Activated naive CD4-positive, alpha-beta T cell treated with anti-CD3 and anti-CD28 coated beads for 36 hours (primary cell): ENCODE measurements around the gene CAMKK2. TPM values are rescaled to one million over a fixed set of nuclear protein-coding genes. Genes with fewer than 3 reads are reported as not detected.
"Not testable (repeated sequence)": the region's sequence is repeated elsewhere in the genome, so short reads cannot be mapped to it uniquely, and the experiment has no call there.

ENCODE experiments used
- CTCF ChIA-PET: fragments of 350-600 bp; sonication (Branson Sonifier 250); formaldehyde crosslinking; loops from one replicate; lab custom pipeline; 2021; ENCODE audit warnings: antibody characterized with exemption; lab: Charles Lee
- DNase-seq: peaks from one replicate; pipeline ENCODE4 v3.0.0-alpha.2; 2020
- H3K27ac Mint-ChIP-seq: one replicate; pipeline ENCODE4 v1.8.0; 2021; ENCODE audit warnings: mild to moderate bottlenecking, mixed read lengths
- H3K27me3 Mint-ChIP-seq: one replicate; pipeline ENCODE4 v1.8.0; 2021; ENCODE audit warnings: low read depth, mixed read lengths
- H3K36me3 Mint-ChIP-seq: one replicate; pipeline ENCODE4 v1.8.0; 2021; ENCODE audit warnings: low read depth, mixed read lengths
- H3K4me1 Mint-ChIP-seq: one replicate; pipeline ENCODE4 v1.8.0; 2021; ENCODE audit warnings: low read depth, mixed read lengths
- H3K4me3 Mint-ChIP-seq: one replicate; pipeline ENCODE4 v1.8.0; 2021; ENCODE audit warnings: mild to moderate bottlenecking, moderate library complexity, mixed read lengths
- H3K9me3 Mint-ChIP-seq: one replicate; pipeline ENCODE4 v1.8.0; 2021; ENCODE audit warnings: mixed read lengths
- intact Hi-C: fragments of 100-400 bp; cut with micrococcal nuclease; formaldehyde crosslinking; loops from one replicate; pipeline ENCODE4 v1.15.1; 2023
- total RNA-seq, 2 experiments: library from RNA; stranded (reverse); gene quantifications; one replicate each; pipeline ENCODE4 v1.2.3, GENCODE V29; 2021

Gene CAMKK2
- total RNA-seq, 2 experiments from 2014 or later, result 14.8 to 18.8 TPM

GRCh38 chr12:121212875-121213274 is 83.6 kb downstream of the CAMKK2 start:
- DNase-seq, result no peak
- no peak overlapping the region for H3K4me3 Mint-ChIP-seq
- H3K9me3 Mint-ChIP-seq, result no peaks in the 10 kb centered on the region
- H3K4me1 Mint-ChIP-seq, result peaks cover 32% of the 10 kb centered on the region
- no peaks in the 10 kb centered on the region for H3K27me3 Mint-ChIP-seq
- H3K36me3 Mint-ChIP-seq, result peaks cover 11% of the 10 kb centered on the region
- CTCF ChIA-PET, result interaction anchor here (0.6 to 1.4 kb wide), 3 partner anchors 17 to 176 kb away, joined by 3 to 5 read pairs (median 3); no protein-coding TSS in a partner anchor
- intact Hi-C loops, result loop anchor here (10.0 kb wide), 1 partner anchor 628 kb away; the partner anchor contains the start of gene POP5
- H3K27ac Mint-ChIP-seq, result peak overlapping the region; percentile 61

GRCh38 chr12:121209624-121210572 is 86.6 kb downstream of the CAMKK2 start, which contains the start of gene P2RX4:
P2RX4 (plus strand) TSS chr12:121210129; CDS start chr12:121210165, 36 bp downstream.
- intact Hi-C loops, result loop anchor here (1.0 to 10.0 kb wide), 6 partner anchors 13 to 625 kb away; partner anchors contain the start of gene POP5
- H3K4me1 Mint-ChIP-seq, result peaks cover 23% of the 10 kb centered on the region
- peak; percentile 91 for DNase-seq
- peak within 1 kb of the TSS; percentile 81 for H3K4me3 Mint-ChIP-seq
- CTCF ChIA-PET, result interaction anchor here (1.0 kb wide), 1 partner anchor 69 kb away, joined by 4 read pairs; no protein-coding TSS in a partner anchor
- H3K9me3 Mint-ChIP-seq, result no peaks in the 10 kb centered on the region
- H3K27me3 Mint-ChIP-seq, result no peaks in the 10 kb centered on the region
- peaks cover 7% of the 10 kb centered on the region for H3K36me3 Mint-ChIP-seq
- H3K27ac Mint-ChIP-seq, result peak within 1 kb of the TSS; percentile 89

DNA sequence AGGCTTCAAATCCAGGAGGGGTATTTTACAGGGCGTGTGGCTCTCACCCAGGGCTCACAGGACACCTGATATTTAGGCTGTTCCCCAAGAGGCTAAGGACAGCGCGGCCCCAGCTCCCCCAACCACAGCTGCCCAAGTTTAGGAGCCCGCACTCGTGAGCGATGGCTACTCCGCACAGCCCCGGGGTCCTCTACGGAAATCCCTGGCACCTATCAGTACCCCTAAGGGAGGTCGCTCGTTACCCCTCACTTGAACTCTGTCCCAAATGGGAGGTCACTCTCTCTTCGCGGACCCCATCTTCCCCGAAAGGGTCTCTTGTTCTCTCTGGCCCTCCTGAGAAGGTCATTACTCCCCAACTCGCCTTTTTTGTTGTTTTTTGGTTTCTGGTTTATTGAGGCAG is 87.3 kb downstream of the CAMKK2 start:
- no peak for DNase-seq
- no peaks in the 10 kb centered on the region for H3K9me3 Mint-ChIP-seq
- intact Hi-C loops, result loop anchor here (1.0 kb wide), 1 partner anchor 149 kb away; no protein-coding TSS in a partner anchor
- peaks cover 16% of the 10 kb centered on the region for H3K4me1 Mint-ChIP-seq
- H3K27ac Mint-ChIP-seq, result peak overlapping the region; percentile 50
- no peaks in the 10 kb centered on the region for H3K27me3 Mint-ChIP-seq
- H3K36me3 Mint-ChIP-seq, result peaks cover 6% of the 10 kb centered on the region
- CTCF ChIA-PET, result no interaction called here
- peak overlapping the region; percentile 81 for H3K4me3 Mint-ChIP-seq

DNA sequence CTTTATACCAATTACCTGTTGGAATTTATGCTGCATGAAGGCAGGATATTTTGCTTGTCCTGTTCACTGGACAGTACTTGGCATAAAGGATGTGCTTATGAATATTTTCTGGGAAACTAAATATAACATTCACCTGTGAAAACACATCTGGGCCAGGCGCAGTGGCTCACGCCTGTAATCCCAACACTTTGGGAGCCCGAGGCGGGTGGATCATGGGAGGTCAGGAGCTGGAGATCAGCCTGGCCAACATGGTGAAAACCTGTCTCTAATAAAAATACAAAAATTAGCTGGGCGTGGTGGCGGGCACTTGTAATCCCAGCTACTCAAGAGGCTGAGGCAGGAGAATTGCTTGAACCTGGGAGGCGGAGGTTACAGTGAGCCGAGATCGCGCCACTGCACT is 87.9 kb downstream of the CAMKK2 start:
- intact Hi-C loops, H3K9me3 Mint-ChIP-seq, H3K27me3 Mint-ChIP-seq, H3K36me3 Mint-ChIP-seq, H3K27ac Mint-ChIP-seq, DNase-seq: not testable (repeated sequence)
- peak overlapping the region; percentile 81 for H3K4me3 Mint-ChIP-seq
- CTCF ChIA-PET, result interaction anchor here (0.7 kb wide), 1 partner anchor 177 kb away, joined by 4 read pairs; no protein-coding TSS in a partner anchor
- H3K4me1 Mint-ChIP-seq, result peaks cover 14% of the 10 kb centered on the region

DNA sequence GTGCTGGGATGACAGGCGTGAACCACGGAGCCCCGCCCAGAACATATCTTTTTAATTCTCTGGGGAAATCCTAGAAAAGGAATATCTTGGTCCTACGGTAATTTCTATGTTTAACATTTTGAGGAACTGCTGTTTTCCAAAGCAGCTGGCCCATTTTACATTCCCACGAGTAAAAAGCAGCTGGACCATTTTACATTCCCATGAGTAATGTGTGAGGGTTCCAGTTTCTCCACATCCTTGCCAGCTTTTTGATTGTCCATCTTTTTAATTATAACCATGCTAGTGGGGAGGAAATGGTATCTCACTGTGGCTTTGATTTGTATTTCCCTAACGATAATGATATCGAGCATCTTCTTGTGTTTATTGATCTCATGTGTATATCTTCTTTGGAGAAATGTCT is 91.0 kb downstream of the CAMKK2 start:
- intact Hi-C loops, result no loop called here
- peaks cover 4% of the 10 kb centered on the region for H3K4me1 Mint-ChIP-seq
- H3K4me3 Mint-ChIP-seq, result no peak overlapping the region
- no peaks in the 10 kb centered on the region for H3K27me3 Mint-ChIP-seq
- H3K9me3 Mint-ChIP-seq, result no peaks in the 10 kb centered on the region
- CTCF ChIA-PET, result interaction anchor here (0.6 to 1.3 kb wide), 3 partner anchors 25 to 581 kb away, joined by 3 to 5 read pairs (median 5); no protein-coding TSS in a partner anchor
- no peaks in the 10 kb centered on the region for H3K36me3 Mint-ChIP-seq
- no peak for DNase-seq
- no peak overlapping the region for H3K27ac Mint-ChIP-seq

GRCh38 chr12:121203482-121203881 is 93.0 kb downstream of the CAMKK2 start:
- Mint-ChIP-seq H3K27ac (no peak overlapping the region), H3K27me3 (no peaks in the 10 kb centered on the region), H3K4me1 (no peaks in the 10 kb centered on the region), H3K9me3 (no peaks in the 10 kb centered on the region), H3K4me3 (no peak overlapping the region), H3K36me3 (no peaks in the 10 kb centered on the region)
- CTCF ChIA-PET, result no interaction called here
- no peak for DNase-seq
- intact Hi-C loops, result no loop called here

DNA sequence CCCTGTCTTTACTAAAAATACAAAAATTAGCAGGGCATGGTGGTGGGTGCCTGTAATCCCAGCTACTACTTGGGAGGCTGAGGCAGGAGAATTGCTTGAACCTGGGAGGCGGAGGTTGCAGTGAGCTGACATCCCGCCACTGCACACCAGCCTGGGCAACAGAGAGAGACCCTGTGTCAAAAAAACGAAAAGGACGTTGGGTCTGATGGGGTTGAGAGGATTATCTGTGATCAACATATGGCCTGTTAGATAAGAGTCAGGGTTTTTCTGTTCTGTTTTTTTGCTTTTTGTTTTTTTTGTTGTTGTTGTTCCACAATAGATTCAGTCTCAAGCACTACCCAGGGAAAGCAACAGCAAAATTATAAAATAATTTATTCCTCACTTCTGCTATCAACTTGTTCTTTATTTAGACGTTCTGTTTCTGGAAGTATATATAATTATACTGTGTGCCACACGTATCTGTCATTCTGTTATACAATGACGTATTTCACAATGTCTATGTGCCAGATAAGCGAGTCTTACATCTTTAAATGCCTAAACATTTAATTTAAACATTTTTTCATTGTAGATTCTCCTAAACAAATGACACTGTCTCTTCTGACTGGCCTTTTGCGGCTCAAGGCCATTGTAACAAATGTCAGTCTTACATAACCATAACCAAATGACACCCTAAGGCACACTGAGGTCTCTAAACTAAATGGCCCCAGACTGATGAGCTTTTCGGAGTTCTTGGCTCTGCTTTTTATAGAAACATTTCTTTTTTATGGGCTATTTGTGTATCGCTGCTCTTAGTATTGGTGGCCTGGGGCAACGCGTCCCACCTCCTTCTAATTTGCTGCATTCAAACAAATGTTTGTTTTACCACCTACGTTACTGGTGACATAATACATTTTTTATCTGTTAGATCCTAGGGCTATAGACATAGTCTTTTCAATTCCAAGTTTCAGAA is 93.8 kb downstream of the CAMKK2 start:
- CTCF ChIA-PET, result no interaction called here
- no peak overlapping the region for H3K27ac Mint-ChIP-seq
- no peaks in the 10 kb centered on the region for H3K27me3 Mint-ChIP-seq
- no peaks in the 10 kb centered on the region for H3K9me3 Mint-ChIP-seq
- intact Hi-C loops, result no loop called here
- H3K36me3 Mint-ChIP-seq, result no peaks in the 10 kb centered on the region
- DNase-seq, result no peak
- no peak overlapping the region for H3K4me3 Mint-ChIP-seq
- peaks cover 6% of the 10 kb centered on the region for H3K4me1 Mint-ChIP-seq

GRCh38 chr12:121201140-121201539 is 95.4 kb downstream of the CAMKK2 start:
- H3K27ac Mint-ChIP-seq, intact Hi-C loops, H3K4me3 Mint-ChIP-seq, H3K27me3 Mint-ChIP-seq, H3K9me3 Mint-ChIP-seq, CTCF ChIA-PET, DNase-seq, H3K36me3 Mint-ChIP-seq: not testable (repeated sequence)
- peaks cover 13% of the 10 kb centered on the region for H3K4me1 Mint-ChIP-seq

- Mint-ChIP-seq H3K4me1 (peaks cover 13% of the 10 kb centered on the region), H3K27ac (no peak overlapping the region), H3K4me3 (no peak overlapping the region), H3K36me3 (no peaks in the 10 kb centered on the region), H3K27me3 (no peaks in the 10 kb centered on the region), H3K9me3 (no peaks in the 10 kb centered on the region)
- CTCF ChIA-PET, result no interaction called here
- intact Hi-C loops, result no loop called here
- no peak for DNase-seq
Measured at GRCh38 chr12:121198949-121199348, 97.6 kb downstream of the CAMKK2 start.

- intact Hi-C loops, result no loop called here
- no peaks in the 10 kb centered on the region for H3K36me3 Mint-ChIP-seq
- no peaks in the 10 kb centered on the region for H3K9me3 Mint-ChIP-seq
- no peak for DNase-seq
- H3K27me3 Mint-ChIP-seq, result no peaks in the 10 kb centered on the region
- no peak overlapping the region for H3K4me3 Mint-ChIP-seq
- H3K4me1 Mint-ChIP-seq, result peaks cover 13% of the 10 kb centered on the region
- CTCF ChIA-PET, result interaction anchor here (1.1 kb wide), 1 partner anchor 65 kb away, joined by 3 read pairs; the partner anchor contains the start of gene P2RX7
- H3K27ac Mint-ChIP-seq, result no peak overlapping the region
Measured at GRCh38 chr12:121196902-121197301, 99.6 kb downstream of the CAMKK2 start.

DNA sequence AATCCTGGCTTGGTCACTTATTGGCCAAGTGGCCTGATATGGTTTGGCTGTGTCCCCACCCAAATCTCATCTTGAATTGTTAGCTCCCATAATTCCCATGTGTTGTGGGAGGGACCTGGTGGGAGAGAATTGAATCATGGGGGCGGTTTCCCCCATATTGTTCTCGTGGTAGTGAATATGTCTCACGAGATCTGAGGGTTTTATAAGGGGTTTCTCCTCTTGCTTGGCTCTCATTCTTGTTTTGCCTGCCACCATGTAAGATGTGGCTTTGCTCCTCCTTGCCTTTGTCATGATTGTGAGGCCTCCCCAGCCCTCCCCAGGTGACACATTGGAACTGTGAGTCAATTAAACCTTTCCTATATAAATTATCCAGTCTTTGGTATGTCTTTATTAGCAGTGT is 105.4 kb downstream of the CAMKK2 start:
- H3K27ac Mint-ChIP-seq, result no peak overlapping the region
- DNase-seq, result no peak
- H3K9me3 Mint-ChIP-seq, result no peaks in the 10 kb centered on the region
- CTCF ChIA-PET, result interaction anchor here (1.2 kb wide), 1 partner anchor 9 kb away, joined by 3 read pairs; no protein-coding TSS in a partner anchor
- H3K36me3 Mint-ChIP-seq, result no peaks in the 10 kb centered on the region
- intact Hi-C loops, result no loop called here
- no peaks in the 10 kb centered on the region for H3K27me3 Mint-ChIP-seq
- H3K4me1 Mint-ChIP-seq, result peaks cover 7% of the 10 kb centered on the region
- H3K4me3 Mint-ChIP-seq, result no peak overlapping the region
